Left ventricle myocardium superior (tissue), 1 donor: ENCODE measurements around the gene DEGS2. TPM values are rescaled to one million over a fixed set of nuclear protein-coding genes. Genes with fewer than 3 reads are reported as not detected.
"Not testable (repeated sequence)": the region's sequence is repeated elsewhere in the genome, so short reads cannot be mapped to it uniquely, and the experiment has no call there.

ENCODE experiments used
- ATAC-seq: fragments of 200-7000 bp; cut with Tn5 transposase; one replicate; pipeline ENCODE4 v1.9.1; 2020; ENCODE audit warnings: mild to moderate bottlenecking, moderate library complexity
- DNase-seq: peaks from one replicate; pipeline ENCODE4 v3.0.0-alpha.2; 2020
- intact Hi-C: fragments of 100-400 bp; cut with micrococcal nuclease; formaldehyde crosslinking; loops from one replicate; pipeline ENCODE4 v1.11.0; 2022
- total RNA-seq: library from RNA; stranded (reverse); fragmentation: NEBNext Ultra II Directional; extraction: Animal tissue kit (Norgen Biotek cat#: 25700); gene quantifications from one replicate; pipeline ENCODE4 v1.2.1, GENCODE V29; 2021
- donor health status: DM: no; HTN: yes; CAD: no; lungs with severe emphysema.

Gene DEGS2
- total RNA-seq, 1 donor from 2014 or later, result not detected

- ATAC-seq, intact Hi-C loops, DNase-seq: not testable (repeated sequence)
These were observed 22.6 kb upstream of the DEGS2 start for GRCh38 chr14:100181876-100182551.

DNA sequence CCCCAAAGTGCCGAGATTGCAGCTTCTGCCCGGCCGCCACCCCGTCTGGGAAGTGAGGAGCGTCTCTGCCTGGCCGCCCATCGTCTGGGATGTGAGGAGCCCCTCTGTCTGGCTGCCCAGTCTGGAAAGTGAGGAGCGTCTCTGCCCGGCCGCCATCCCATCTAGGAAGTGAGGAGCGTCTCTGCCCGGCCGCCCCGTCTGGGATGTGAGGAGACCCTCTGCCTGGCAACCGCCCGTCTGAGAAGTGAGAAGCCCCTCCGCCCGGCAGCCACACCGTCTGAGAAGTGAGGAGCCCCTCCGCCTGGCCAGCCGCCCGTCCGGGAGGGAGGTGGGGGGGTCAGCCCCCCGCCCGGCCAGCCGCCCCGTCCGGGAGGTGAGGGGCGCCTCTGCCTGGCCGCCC lies 21.2 kb upstream of the DEGS2 start:
- ATAC-seq, DNase-seq, intact Hi-C loops: not testable (repeated sequence)

DNA sequence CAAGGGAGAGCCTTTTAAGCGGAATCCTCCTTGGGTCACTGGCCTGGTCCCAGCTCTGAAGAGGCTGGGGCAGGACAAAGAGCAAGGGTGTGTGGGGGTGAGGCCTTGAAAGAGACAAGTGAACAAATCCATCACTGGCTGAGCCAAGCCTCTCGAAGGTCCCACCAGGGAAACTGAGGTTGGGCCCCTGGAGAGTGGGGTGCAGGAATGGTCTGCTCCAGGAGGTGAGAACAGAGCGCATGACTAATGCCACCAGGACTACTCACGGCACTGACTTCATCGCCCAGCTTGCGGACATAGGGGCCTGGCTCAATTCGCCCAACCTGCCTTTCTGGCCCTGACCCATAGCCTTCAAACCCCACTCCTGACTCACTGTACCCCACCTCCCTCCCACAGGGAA lies 19.2 kb upstream of the DEGS2 start:
- ATAC-seq, result no peak
- intact Hi-C loops, result no loop called here
- no peak for DNase-seq

GRCh38 chr14:100176811-100177327 lies 17.4 kb upstream of the DEGS2 start:
- no peak for DNase-seq
- no peak for ATAC-seq
- intact Hi-C loops, result no loop called here

- intact Hi-C loops, result no loop called here
- ATAC-seq (no peak), DNase-seq (no peak)
These were observed 13.9 kb upstream of the DEGS2 start for GRCh38 chr14:100173353-100173752.

DNA sequence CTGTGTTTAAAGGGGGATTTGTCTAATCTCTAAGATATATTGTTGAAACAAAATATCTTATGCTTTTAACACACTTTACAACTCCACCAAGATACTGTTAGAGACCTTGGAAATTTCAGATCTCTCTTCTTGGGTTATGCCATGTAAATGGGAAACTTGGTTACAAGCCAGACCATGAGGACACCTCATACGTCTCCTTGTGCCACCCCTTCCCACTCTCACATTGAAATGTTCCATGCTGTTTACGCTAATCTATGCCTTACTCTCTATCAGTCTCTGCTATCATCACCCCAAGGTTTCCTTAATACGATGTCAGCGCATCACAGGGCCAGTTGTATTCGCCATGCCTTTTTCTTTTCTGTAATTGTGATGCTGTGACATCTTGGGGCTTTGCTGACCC lies 13.4 kb upstream of the DEGS2 start:
- DNase-seq (no peak), ATAC-seq (no peak)
- intact Hi-C loops, result no loop called here

DNA sequence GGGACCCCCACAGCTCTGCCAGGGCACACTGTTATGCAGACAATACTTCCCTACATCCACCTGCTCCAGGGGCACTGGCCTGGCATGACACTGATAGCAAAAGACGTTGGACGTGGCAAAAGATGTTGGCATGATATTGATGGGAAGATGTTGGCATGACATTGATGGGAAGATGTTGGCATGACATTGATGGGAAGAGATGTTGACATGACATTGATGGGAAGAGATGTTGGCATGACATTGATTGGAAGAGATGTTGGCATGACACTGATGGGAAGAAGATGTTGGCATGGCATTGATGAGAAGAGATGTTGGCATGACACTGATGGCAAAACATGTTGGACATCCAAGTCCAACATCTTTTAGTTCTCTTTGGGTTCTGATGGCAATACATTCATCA lies 11.4 kb upstream of the DEGS2 start:
- no peak for DNase-seq
- intact Hi-C loops, result no loop called here
- ATAC-seq, result no peak

DNA sequence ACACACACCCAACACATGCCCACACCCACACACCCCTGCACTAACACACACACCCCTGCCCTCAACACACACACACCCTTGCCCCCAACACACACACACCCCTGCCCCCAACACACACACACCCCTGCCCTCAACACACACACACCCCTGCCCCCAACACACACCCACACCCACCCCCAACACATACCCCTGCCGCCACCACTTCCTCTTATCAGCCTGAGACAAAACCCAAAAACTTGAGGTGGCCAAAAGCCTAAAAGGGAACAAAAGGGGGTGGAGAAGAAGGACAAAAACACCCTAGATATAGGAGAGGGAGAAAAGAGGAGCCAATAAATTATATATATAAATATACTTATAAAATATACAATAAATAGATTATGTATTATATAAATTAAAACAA lies 9.1 kb upstream of the DEGS2 start:
- intact Hi-C loops, result no loop called here
- ATAC-seq (no peak), DNase-seq (no peak)

- no peak for DNase-seq
- intact Hi-C loops, result no loop called here
- ATAC-seq, result no peak
These were observed 6.5 kb upstream of the DEGS2 start for GRCh38 chr14:100165831-100166440.

DNA sequence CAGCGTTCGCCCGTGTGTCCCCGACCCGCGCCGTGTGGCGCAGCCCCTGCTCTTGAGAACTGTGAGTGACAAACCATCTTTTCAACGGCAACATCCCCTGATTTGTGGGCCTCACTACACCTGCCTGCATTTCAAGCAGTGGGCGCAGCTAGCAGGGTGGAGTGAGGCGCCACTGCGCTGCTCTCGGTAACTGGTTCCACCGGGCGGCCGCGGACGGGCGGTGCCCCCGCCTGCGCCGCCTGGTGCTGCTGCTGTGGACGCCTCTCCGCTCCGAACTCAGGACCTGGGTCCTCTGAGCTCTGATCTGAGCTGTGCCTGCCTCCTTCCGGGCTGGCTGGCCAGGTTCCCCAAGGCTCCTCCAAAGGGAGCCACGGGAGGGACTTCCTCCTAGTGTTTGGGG lies 5.9 kb upstream of the DEGS2 start:
- ATAC-seq (peak; percentile 53), DNase-seq (no peak)
- intact Hi-C loops, result no loop called here

DNA sequence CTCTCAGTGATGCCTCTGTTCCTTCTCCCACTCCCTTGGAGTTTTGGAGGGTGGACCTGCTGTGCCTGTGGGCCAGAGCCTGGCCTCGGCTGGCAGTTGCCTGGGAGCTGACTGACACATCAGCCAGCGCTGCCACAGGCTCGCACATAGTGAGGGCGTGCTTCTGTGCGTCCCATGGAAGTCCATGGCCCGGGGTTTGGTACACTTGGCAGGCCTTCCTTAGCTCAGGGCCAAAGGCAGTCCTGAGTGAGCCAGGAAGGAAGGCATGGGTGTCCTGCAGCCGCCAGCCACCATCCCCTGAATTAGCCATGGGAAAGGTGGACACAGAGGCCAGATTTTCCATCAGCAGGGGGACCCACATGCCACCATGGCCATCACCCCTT lies 1.1 kb upstream of the DEGS2 start:
- DNase-seq (no peak), ATAC-seq (no peak)
- intact Hi-C loops, result no loop called here

DNA sequence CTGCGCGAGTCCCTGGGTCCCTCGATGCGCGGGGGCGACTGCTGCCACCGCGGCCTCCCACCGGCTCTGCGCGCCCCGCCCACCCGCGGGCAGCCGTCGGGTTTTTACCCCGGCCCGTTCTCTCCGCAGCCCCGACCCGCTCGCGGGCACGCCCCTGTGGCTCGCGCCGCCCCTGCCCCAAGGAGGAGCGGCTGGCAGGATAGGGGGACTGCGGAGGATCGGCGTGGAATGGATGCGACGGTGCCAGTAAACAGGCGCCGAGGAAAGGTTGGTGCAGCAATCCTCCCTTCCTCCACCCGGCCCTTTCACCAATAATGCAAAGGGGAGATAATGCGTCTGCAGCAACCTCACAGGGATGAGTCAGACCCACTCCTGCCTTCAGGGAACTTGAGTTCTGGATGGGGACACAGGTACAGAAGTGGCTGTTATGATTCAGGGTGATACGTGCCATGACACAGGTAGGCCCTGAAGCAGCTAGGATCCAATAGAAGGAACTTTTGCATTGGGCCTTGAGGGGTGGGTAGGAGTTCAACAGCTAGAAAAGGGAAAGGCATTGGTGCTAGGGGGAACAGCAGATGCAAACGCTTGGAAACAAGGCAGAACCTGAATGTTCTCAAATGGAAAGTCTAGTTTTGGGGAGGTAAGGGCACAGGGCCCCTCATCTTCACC lies 554 bp upstream of the DEGS2 start:
- intact Hi-C loops, result no loop called here
- ATAC-seq, result no peak
- DNase-seq, result no peak

GRCh38 chr14:100158566-100159093 lies 815 bp downstream of the DEGS2 start:
- ATAC-seq, result no peak
- DNase-seq, result no peak
- intact Hi-C loops, result no loop called here

GRCh38 chr14:100157548-100158232 lies 1.8 kb downstream of the DEGS2 start:
- intact Hi-C loops, ATAC-seq, DNase-seq: not testable (repeated sequence)

DNA sequence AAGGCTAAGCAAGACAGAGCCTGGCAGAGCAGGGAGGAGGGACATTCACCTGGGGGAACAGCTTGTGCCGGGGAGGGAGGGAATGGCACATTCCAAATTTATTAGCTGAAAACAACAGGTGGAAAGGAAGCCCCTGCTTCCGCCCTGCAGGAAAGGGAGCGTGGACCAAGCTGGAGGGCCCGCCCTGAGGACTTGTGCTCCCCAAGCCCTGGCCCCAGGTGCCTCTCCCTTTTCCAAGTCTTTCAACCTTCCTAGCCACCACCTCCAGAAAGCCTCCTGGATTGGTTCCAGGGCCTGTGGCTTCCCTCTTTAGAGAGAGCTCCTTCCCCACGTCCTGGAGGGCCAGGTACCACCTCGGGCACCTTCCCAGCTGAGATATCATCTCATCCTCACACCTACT lies 2.7 kb downstream of the DEGS2 start:
- intact Hi-C loops, result no loop called here
- DNase-seq (no peak), ATAC-seq (no peak)

DNA sequence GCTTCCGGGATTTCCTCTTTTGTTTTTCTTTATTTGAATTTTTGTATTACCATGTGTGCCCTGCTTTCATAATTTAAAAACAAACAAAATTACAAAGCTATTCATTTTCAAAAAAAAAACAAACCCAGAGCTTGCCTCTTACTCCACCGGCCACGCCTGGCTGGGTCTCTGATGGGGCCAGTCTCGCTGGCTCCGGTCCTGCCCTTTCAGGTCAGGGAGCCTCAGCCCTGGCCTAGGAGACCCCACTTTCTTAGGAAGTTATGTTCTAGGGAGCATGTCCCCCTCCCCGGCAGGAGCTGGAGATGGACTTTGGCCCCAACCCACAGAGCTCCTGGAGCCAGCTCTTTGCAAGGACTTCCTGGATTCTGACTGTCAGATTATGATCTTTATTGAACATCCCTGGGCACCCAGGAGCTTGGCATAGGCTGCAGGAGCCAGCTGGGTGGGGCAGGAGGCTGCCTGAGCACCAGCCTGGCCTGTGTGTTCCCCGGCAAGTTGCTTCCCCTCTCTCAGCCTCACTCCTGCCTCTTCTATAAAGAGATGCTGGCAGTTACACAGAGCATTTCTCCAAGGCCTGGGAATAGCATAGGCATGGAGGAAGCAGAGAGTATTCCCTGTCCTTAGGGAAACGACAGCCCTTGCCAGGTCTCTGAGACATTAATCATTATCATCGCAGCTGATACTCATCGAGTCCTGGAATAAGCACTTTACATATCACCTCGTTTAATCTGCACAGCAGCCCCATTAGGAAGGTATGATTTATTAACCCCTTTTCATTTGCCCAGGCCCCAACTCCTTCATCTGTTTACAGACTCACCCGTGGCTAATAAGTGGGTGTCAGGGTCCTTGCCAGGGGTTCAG lies 3.5 kb downstream of the DEGS2 start:
- ATAC-seq (no peak), DNase-seq (no peak)
- intact Hi-C loops, result no loop called here

GRCh38 chr14:100155049-100155621 lies 4.3 kb downstream of the DEGS2 start:
- ATAC-seq, result no peak
- intact Hi-C loops, result no loop called here
- DNase-seq, result no peak

DNA sequence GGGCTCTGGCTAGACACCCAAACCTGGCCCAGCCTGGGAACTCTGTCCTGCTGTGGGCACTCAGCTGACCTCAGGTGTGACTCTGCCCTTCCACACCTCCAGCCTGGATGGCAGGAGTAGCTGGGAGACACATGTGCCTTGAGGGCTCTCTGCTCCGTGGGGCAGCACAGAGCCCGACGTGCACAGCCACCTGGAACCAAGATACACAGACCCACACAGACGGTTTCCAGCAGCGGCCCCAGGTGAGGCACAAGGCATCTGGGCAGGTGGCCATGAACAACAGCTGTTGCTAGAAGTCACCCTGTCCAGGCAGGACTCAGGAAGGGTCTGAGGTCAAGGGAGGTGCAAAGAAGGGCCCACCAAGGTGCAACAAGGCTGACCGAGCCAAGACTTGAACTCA lies 5.9 kb downstream of the DEGS2 start:
- intact Hi-C loops, result no loop called here
- no peak for ATAC-seq
- DNase-seq, result no peak

DNA sequence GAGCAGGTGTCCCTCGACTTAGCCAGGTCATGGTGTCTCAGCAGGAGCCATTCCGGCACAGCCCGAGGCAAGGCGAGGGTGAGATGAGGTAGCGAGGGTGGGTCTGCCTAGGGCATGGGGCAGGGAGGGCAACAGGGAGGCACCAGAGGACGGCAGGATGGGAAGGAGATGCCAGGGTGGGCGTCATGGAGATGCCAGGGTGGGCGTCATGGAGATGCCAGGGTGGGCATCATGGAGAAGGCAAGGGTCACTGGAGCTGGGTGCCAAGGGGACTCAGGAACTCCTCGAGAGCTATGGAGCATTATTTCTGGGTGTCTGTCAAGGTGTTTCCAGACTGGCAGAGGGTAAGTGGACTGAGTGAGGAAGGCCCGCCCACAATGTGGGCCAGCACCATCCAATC lies 7.4 kb downstream of the DEGS2 start:
- DNase-seq, result no peak
- ATAC-seq, result no peak
- intact Hi-C loops, result no loop called here
